ENCODE results near the gene ATP5F1A. TPM values are rescaled to one million over a fixed set of nuclear protein-coding genes. Genes with fewer than 3 reads are reported as not detected.

Gene ATP5F1A
- total RNA-seq, 1 experiment from 2014 or later = 625 TPM

DNA sequence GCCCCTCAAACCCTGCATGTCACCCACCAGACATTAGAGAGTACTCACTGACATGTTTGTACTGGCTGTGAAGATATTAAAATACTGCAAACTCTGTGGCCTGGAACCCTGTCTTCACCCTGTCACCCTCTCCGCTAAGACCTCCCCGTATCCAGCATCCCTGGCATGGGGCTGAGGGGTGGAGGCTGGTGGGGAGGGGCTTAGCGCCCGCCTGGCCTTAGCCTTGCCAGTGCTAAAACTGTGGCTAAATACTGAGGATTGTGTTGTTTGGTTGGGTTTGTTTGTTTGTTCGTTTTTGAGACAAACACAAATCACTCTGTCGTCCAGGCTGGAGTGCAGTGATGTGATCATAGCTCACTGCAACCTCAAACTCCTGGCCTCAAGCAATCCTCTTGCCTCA lies 27.9 kb downstream of the ATP5F1A start:
- TF ChIP-seq, protein P1, sequence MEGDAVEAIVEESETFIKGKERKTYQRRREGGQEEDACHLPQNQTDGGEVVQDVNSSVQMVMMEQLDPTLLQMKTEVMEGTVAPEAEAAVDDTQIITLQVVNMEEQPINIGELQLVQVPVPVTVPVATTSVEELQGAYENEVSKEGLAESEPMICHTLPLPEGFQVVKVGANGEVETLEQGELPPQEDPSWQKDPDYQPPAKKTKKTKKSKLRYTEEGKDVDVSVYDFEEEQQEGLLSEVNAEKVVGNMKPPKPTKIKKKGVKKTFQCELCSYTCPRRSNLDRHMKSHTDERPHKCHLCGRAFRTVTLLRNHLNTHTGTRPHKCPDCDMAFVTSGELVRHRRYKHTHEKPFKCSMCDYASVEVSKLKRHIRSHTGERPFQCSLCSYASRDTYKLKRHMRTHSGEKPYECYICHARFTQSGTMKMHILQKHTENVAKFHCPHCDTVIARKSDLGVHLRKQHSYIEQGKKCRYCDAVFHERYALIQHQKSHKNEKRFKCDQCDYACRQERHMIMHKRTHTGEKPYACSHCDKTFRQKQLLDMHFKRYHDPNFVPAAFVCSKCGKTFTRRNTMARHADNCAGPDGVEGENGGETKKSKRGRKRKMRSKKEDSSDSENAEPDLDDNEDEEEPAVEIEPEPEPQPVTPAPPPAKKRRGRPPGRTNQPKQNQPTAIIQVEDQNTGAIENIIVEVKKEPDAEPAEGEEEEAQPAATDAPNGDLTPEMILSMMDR (conservative IDR thresholded peaks at IDR 0.05) = no peak
- H3K36me3 Mint-ChIP-seq (ENCODE audit: insufficient read depth in 1 of 3, low read depth in 3 of 3) = no peaks in the 10 kb centered on the region
- no peak overlapping the region for H4K91ac ChIP-seq (ENCODE audit: insufficient read length, low read depth, low read length)

More for the DNA sequence above, 27.9 kb downstream of the ATP5F1A start:
- Histone ChIP-seq H2BK20ac (ENCODE audit: low read depth, low read length, poor library complexity, severe bottlenecking) (no peak overlapping the region), H3K18ac (ENCODE audit: insufficient read length, low read depth, low read length) (no peak overlapping the region), H4K5ac (ENCODE audit: insufficient read length, low read depth, low read length) (no peak overlapping the region), H4K20me1 (ENCODE audit: control insufficient read depth, insufficient read depth, insufficient read length) (no peaks in the 10 kb centered on the region), H3K27me3 (ENCODE audit: insufficient read depth, low read length) (peaks cover 5% of the 10 kb centered on the region), H2BK12ac (ENCODE audit: insufficient read length, low read depth, low read length) (no peak overlapping the region), H3K9ac (ENCODE audit: extremely low read depth, insufficient read length, low read length) (no peak overlapping the region), H2AFZ (ENCODE audit: low read length) (no peak overlapping the region), H3K79me1 (ENCODE audit: insufficient read depth, low read depth, low read length, poor library complexity, severe bottlenecking) (no peaks in the 10 kb centered on the region), H3K27ac (ENCODE audit: insufficient read length, low read depth, low read length) (no peak overlapping the region), H4K8ac (replicated peaks; ENCODE audit: insufficient read length, low read depth, low read length) (no peak overlapping the region), H3T11ph (ENCODE audit: low read length) (no peak overlapping the region), H2BK15ac (ENCODE audit: low read depth, low read length) (no peak overlapping the region), H2BK5ac (ENCODE audit: insufficient read length, low read length) (no peak overlapping the region), H3K79me2 (ENCODE audit: insufficient read depth, low read length) (no peaks in the 10 kb centered on the region), H2AK5ac (ENCODE audit: insufficient read length, low read length) (no peak overlapping the region), H3K56ac (ENCODE audit: insufficient read length, low read depth, low read length) (no peak overlapping the region), H3K4me1 (ENCODE audit: insufficient read depth, low read length) (no peaks in the 10 kb centered on the region), H3K4ac (ENCODE audit: low read depth, low read length) (no peak overlapping the region), H3K23me2 (ENCODE audit: insufficient read length, low read depth, low read length, poor library complexity, severe bottlenecking) (peaks cover 10% of the 10 kb centered on the region), H3K9me3 (ENCODE audit: control insufficient read depth, low read depth, low read length) (no peaks in the 10 kb centered on the region), H2BK120ac (ENCODE audit: low read depth, low read length, poor library complexity, severe bottlenecking) (no peak overlapping the region), H3K4me2 (ENCODE audit: insufficient read depth, insufficient read length, low read length) (no peak overlapping the region), H3K14ac (ENCODE audit: insufficient read depth, low read length) (no peak overlapping the region), H3K23ac (ENCODE audit: insufficient read length, low read depth, low read length) (no peak overlapping the region)
- Mint-ChIP-seq H3K4me3 (no peak overlapping the region), H3K27ac (no peak overlapping the region), H3K9me3 (peaks cover 0 to 1% of the 10 kb centered on the region in 2 experiments; a peak in 1 of 5 replicates), H3K27me3 (ENCODE audit: low read depth) (peaks cover 30% of the 10 kb centered on the region), H3K4me1 (peaks cover 8% of the 10 kb centered on the region in 2 experiments)
- WGBS (ENCODE audit: extremely low coverage, insufficient read length, low lambda C conversion rate) = no CpG with 5 or more reads among the region's 6 CpGs
- DNase-seq = no peak
